Left kidney (tissue), 2 donors: ENCODE results near the gene CENPB. TPM values are rescaled to one million over a fixed set of nuclear protein-coding genes. Genes with fewer than 3 reads are reported as not detected.

Experiments
- DNase-seq: peaks from one replicate; pipeline ENCODE4 v3.0.0-alpha.2; 2013
- polyA plus RNA-seq: library from polyadenylated mRNA; unstranded; fragments of 120-200 nt; gene quantifications from one replicate; pipeline ENCODE4 v1.2.1, GENCODE V29; 2013; ENCODE audit not compliant: insufficient read length

Gene CENPB
- polyA plus RNA-seq, 1 donor, result 32.6 TPM

GRCh38 chr20:3812975-3813847, 26.7 kb upstream of the CENPB start:
- no peak for DNase-seq

DNA sequence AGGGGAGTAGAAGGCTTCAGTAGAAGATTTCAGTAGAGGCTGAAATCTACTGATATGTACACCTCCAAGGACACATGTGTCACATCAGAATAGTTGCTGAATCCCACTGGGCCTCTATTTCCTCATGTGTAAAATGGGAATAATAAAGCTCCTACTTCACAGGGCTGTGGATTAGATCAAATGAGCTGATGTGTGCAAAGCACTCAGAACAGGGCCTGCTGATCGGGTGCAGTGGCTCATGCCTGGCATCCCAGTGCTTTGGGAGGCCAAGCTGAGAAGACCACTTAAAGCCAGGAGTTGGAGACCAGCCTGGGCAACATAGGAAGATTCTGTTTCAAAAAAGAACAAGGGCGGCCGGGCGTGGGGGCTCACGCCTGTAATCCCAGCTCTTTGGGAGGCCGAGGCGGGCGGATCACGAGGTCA, 25.7 kb upstream of the CENPB start:
- no peak for DNase-seq

DNA sequence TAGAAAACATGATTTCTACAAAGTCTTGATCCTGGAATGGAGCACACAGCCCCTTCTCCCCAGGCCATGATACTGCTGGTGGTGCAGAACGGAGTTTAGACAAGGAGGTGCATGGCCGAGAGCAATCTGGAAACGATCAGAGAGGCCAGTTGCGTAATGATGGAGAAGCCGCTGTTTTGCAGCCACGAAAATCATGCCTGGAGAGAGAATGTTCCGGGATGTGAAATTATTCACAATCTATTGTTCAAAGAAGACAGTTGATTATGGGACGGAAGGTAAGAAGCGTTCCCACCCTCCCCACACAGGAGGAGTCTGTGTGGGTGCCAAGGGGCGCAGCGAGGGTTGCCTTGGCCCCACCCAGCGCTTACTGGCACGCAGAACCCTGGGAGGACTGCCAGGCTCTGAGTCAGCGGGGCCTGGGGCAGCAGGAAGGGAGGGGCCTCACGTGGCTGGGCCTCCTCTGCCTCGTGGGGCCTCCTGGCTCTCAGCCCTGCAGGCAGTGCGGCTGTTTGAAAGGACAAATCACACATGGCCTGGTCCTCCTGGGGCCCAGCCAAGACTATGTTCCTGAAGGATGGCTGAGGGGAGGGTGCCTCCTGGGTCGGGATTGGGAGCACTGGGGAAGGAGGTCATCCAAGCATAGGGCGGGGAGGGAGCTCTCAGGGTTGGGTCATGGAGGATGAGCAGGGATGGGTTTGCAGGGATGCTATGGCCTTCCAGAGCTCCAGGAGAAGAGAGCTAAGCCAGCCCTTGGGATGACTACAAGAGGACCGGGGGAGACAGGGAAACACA, 25.1 kb upstream of the CENPB start:
- DNase-seq, result peak; percentile 89

GRCh38 chr20:3808544-3808943, 22.0 kb upstream of the CENPB start:
- no peak for DNase-seq

- no peak for DNase-seq
These were observed 18.2 kb upstream of the CENPB start for GRCh38 chr20:3804781-3805180.

- no peak for DNase-seq
These were observed 17.8 kb upstream of the CENPB start for GRCh38 chr20:3804254-3804751.

DNA sequence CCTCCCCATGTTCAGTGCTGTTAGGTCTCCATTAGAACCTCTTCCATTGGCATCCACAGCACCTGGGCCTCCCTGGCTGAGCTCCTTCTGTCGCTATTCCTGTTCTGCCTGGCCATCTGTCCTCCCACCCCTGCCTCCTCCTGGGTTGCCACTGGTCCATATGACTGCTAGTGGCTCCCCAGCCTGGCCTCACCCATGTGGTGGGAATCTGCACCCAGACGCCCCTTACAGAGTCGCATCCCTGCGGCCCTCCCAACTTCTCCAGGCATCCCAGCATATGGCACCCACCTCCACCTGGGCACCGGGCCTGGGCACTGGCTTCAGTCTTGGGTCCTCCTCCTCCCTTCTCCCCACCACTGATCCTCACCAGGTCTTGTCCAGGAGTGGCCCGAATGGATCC, 17.3 kb upstream of the CENPB start:
- no peak for DNase-seq

- DNase-seq, result no peak
These were observed 16.7 kb upstream of the CENPB start for GRCh38 chr20:3803289-3803688.

GRCh38 chr20:3802524-3803239, 16.1 kb upstream of the CENPB start:
- DNase-seq, result no peak

GRCh38 chr20:3801846-3802245, 15.3 kb upstream of the CENPB start:
- DNase-seq, result no peak

DNA sequence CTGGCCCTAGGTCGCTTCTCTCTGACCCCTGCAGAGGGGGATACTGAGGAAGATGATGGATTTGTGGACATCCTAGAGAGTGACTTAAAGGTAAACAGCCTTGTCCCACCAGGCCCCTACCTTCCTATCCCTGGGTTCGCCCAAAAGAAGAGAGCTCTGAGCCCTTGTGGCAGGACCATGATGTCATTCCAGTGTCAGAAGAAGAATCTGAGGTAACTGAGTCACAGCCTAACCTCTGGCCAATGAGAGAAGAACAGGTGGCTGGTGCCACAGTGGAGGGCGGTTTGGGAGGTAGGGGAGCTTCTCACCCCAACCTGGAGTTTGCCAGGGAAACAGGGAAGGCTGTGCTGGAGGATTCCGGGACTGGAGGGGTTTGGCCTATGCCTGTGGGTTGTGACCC, 14.8 kb upstream of the CENPB start:
- DNase-seq, result no peak

DNA sequence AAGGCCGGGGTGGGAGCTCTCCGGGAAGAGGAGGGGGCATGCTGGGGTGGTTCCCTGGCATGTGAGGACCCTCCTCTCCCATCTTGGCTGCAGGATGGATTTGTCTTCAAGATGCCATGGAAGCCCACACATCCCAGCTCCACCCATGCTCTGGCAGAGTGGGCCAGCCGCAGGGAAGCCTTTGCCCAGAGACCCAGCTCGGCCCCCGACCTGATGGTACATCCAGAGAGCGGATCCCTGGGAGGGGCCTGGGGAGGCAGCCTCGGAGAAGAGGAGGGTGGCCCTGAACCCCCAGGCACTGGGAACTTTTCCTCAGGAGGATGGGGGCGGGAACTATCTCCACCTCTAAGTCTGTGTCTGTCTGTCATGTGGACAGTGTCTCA, 14.3 kb upstream of the CENPB start:
- no peak for DNase-seq

DNA sequence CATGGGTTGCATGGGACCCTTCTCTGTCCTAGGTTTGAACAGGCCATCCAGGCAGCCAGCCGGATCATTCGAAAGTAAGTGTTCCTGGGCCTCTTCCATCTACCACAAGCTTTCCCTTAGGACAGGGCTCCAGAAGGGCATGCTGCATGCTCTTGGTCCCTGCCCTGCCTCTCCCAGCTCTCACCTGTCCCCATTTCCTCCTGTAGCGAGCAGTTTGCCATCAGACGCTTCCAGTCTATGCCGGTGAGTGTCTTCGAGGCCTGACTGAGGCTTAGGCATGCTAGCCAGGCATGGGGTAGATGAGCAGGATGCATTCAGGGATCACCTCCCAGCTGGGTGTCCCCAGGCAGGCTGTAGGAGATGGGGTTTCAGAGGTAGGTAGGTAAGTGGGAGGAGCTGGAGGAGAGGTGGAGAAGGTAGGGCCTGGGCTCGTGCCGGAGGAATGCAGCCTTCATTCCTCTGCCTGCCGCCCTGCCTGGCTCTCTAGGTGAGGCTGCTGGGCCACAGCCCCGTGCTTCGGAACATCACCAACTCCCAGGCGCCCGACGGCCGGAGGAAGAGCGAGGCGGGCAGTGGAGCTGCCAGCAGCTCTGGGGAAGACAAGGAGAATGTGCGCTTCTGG, 13.8 kb upstream of the CENPB start:
- no peak for DNase-seq

- no peak for DNase-seq
These were observed 12.3 kb upstream of the CENPB start for GRCh38 chr20:3798908-3799248.

GRCh38 chr20:3798373-3798768, 11.8 kb upstream of the CENPB start:
- DNase-seq, result no peak

DNA sequence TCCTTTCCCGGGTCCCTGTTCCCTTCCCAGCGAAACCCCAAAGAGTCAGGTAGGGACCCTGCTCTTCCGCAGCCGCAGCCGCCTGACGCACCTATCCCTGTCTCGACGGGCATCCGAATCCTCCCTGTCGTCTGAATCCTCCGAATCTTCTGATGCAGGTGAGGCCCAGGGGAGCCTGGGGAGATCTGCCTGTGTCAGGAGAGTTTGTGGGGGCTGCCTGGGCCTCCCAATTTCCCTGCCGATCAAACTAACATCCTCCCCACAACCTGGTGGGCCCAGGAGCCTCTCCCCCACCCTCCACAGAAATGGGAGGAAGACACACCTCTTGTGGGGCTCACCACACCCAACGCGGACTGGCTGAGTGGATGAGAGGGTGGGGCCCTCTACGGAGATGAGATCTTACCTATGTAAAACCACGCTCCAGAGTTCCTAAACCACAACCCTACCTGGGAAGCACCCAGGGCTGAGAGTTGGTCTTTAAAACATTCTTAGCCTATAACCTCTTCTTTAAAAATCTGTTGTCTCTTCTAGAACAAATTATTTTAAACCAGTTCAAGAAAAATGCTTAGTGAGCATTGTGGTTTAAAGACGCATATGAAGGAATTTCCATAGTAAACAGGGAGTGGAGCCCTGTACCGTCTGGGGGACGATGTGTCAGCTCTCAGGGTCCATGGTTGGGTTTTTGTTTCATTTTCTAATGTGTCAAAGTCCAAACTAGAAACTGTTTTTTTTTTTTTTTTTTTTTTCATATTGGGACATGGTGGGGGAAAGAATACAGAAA, 11.2 kb upstream of the CENPB start:
- DNase-seq, result no peak

GRCh38 chr20:3797226-3797545, 10.6 kb upstream of the CENPB start:
- no peak for DNase-seq

DNA sequence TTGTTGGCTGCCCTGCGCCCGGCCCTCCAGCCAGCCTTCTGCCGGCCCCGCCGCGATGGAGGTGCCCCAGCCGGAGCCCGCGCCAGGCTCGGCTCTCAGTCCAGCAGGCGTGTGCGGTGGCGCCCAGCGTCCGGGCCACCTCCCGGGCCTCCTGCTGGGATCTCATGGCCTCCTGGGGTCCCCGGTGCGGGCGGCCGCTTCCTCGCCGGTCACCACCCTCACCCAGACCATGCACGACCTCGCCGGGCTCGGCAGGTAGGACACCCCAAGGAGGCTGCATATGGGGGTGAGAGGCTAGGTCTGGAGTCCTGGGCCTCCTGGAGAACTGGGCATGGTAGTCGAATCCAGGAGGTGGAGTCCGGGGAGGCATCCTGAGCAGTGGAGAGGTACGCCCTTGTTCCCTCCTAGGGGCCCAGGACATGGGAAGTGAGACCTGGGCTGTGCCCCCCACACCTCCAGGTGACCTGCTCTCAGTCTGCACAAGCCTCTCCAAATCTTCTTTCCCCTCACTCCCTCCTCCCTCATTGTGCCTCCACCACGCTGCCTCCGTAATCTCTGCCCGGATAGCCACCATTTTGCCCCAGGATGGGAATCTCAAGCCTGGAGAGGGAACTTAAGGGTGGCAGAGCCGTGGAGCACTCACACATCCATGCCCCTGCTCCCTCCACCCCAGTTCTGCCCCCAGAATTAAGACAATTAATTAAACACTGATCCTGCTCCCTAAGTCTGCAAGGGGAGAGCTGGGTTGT, 10.1 kb upstream of the CENPB start:
- DNase-seq, result no peak

GRCh38 chr20:3795511-3796468, 9.2 kb upstream of the CENPB start, which contains the start of gene CDC25B:
Gene CDC25B (plus strand): TSS chr20:3796310. CDS start chr20:3796532, 222 bp downstream.
- peak; percentile 92 for DNase-seq
